Vagina (tissue), 2 donors: ENCODE data around the gene SLC12A2.

Experiments used
- POLR2A ChIP-seq, 2 donors: fragments of 450-650 bp; IDR thresholded peaks; one replicate each; pipeline ENCODE4 v1.6.1; 2017; ENCODE audit warnings: antibody characterized with exemption in 2 of 2, mild to moderate bottlenecking in 2 of 2, moderate library complexity in 2 of 2
- POLR2AphosphoS5 ChIP-seq, 2 donors: sonication (generic); formaldehyde crosslinking; IDR thresholded peaks; one replicate each; pipeline ENCODE4 v1.9.0; 2017; ENCODE audit warnings: antibody characterized with exemption in 2 of 2, mild to moderate bottlenecking in 2 of 2, low read depth in 1 of 2; ENCODE audit not compliant: insufficient read depth in 1 of 2
- TF ChIP-seq, protein P1 (sequence below), 3 experiments: fragments of 450-650 bp in 2 of 3; fragments of 200-600 bp in 1 of 3; sonication (generic) in 1 of 3; IDR thresholded peaks; one replicate each; pipeline ENCODE4 v1.5.1; 2017 to 2019; ENCODE audit warnings: antibody characterized with exemption in 3 of 3, mild to moderate bottlenecking in 2 of 3, moderate library complexity in 2 of 3

DNA sequence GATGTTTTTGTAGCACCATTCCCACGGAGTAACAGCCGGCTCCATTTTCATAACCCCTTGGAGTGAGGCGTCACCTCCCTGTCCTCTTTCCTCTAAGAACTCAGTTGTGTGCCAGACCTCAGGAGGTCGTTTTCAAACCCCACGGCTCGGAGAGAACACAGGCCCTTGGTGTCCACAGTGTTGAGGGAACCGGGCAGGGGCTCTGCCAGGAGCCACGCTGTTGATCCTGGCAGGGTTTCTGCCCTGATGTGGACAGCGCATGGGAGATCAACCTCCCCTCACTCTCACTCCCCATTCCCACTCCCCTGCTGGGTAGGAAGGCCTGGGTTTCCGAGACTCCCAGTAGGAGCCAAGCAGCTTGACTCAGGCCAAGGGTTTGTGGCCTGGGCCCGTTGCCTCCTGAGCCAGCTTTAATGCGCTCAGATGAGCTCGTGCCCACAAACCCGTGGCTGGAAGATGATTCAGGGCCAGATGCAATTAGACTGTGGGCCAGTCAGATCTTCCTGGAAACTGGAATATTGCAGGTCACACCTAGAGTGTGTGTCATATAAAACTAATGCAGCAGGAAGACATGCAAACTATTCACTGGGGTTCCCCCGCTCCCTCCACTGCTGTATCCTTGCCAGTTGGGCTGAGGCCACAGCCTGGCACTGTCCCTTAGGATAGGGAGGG lies 133.4 kb downstream of the SLC12A2 start:
- TF ChIP-seq, protein P1, sequence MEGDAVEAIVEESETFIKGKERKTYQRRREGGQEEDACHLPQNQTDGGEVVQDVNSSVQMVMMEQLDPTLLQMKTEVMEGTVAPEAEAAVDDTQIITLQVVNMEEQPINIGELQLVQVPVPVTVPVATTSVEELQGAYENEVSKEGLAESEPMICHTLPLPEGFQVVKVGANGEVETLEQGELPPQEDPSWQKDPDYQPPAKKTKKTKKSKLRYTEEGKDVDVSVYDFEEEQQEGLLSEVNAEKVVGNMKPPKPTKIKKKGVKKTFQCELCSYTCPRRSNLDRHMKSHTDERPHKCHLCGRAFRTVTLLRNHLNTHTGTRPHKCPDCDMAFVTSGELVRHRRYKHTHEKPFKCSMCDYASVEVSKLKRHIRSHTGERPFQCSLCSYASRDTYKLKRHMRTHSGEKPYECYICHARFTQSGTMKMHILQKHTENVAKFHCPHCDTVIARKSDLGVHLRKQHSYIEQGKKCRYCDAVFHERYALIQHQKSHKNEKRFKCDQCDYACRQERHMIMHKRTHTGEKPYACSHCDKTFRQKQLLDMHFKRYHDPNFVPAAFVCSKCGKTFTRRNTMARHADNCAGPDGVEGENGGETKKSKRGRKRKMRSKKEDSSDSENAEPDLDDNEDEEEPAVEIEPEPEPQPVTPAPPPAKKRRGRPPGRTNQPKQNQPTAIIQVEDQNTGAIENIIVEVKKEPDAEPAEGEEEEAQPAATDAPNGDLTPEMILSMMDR (IDR thresholded peaks at IDR 0.05), result no peak
- no peak for TF ChIP-seq POLR2AphosphoS5 (IDR thresholded peaks at IDR 0.05; ENCODE audit: insufficient read depth in 1 of 2, low read depth in 1 of 2)
- TF ChIP-seq POLR2A (IDR thresholded peaks at IDR 0.05), result no peak
